ENCODE measurements around the gene ZC3H14. TPM values are rescaled to one million over a fixed set of nuclear protein-coding genes. Genes with fewer than 3 reads are reported as not detected.

ZC3H14 gene
- total and polyA plus RNA-seq, 10 of the 15 experiments (the other 5 are each of a cell fraction or from before 2014, with no cell fraction given), result 17.9 to 97.1 (median 47.6) TPM

- TF ChIP-seq, protein P1, sequence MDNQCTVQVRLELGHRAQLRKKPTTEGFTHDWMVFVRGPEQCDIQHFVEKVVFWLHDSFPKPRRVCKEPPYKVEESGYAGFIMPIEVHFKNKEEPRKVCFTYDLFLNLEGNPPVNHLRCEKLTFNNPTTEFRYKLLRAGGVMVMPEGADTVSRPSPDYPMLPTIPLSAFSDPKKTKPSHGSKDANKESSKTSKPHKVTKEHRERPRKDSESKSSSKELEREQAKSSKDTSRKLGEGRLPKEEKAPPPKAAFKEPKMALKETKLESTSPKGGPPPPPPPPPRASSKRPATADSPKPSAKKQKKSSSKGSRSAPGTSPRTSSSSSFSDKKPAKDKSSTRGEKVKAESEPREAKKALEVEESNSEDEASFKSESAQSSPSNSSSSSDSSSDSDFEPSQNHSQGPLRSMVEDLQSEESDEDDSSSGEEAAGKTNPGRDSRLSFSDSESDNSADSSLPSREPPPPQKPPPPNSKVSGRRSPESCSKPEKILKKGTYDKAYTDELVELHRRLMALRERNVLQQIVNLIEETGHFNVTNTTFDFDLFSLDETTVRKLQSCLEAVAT (IDR thresholded peaks at IDR 0.05), result no peak
- TF ChIP-seq SP1 (IDR thresholded peaks at IDR 0.05; ENCODE audit: low read depth, low read length) (no peak), SMC3 (IDR thresholded peaks at IDR 0.05; ENCODE audit: borderline replicate concordance, low read length) (peak; percentile 74), SREBF1 (IDR thresholded peaks at IDR 0.05; ENCODE audit: low read length) (no peak), SUPT20H (IDR thresholded peaks at IDR 0.05; ENCODE audit: borderline replicate concordance, control insufficient read depth, low read depth, low read length) (no peak), WRNIP1 (IDR thresholded peaks at IDR 0.05; ENCODE audit: borderline replicate concordance, low read depth, low read length) (no peak), POLR2A (IDR thresholded peaks at IDR 0.05; ENCODE audit: low read depth, low read length) (no peak), ATF7 (IDR thresholded peaks at IDR 0.05; ENCODE audit: low read depth) (no peak), YY1 (IDR thresholded peaks at IDR 0.05; ENCODE audit: low read depth, low read length) (peak; percentile 34; the same call in 1 of the 2 replicates), NFYA (IDR thresholded peaks at IDR 0.05; ENCODE audit: borderline replicate concordance, low read depth, low read length) (no peak), TBL1XR1 (IDR thresholded peaks at IDR 0.05; ENCODE audit: low read depth, low read length) (no peak), EGR1 (IDR thresholded peaks at IDR 0.05; ENCODE audit: borderline replicate concordance in 1 of 2, low read depth in 2 of 2, low read length in 2 of 2) (no peak), CREB1 (IDR thresholded peaks at IDR 0.05; ENCODE audit: low read depth) (no peak), NFYB (IDR thresholded peaks at IDR 0.05; ENCODE audit: insufficient read depth, low read depth, low read length) (no peak), ZNF24 (IDR thresholded peaks at IDR 0.05) (0 out of 2 replicates have a peak, but pooled peaks have one; percentile 18), CTCF (IDR thresholded peaks at IDR 0.05 in 2 of 3, conservative IDR thresholded peaks at IDR 0.05 in 1 of 3; ENCODE audit: control insufficient read depth in 2 of 3, extremely low read depth in 1 of 3, insufficient read depth in 1 of 3, low read depth in 3 of 3, low read length in 3 of 3) (peak; percentile 88 to 90 (median 88)), GATAD2B (conservative IDR thresholded peaks at IDR 0.05; ENCODE audit: low read depth) (peak; percentile 43; the same call in 1 of the 2 replicates), POLR2AphosphoS5 (IDR thresholded peaks at IDR 0.05; ENCODE audit: low read length) (no peak), NFXL1 (IDR thresholded peaks at IDR 0.05; ENCODE audit: borderline replicate concordance) (no peak), IRF4 (IDR thresholded peaks at IDR 0.05; ENCODE audit: low read depth, low read length) (0 out of 2 replicates have a peak, but pooled peaks have one; percentile 34), SMAD5 (IDR thresholded peaks at IDR 0.05; ENCODE audit: low read depth) (no peak), GABPA (IDR thresholded peaks at IDR 0.05; ENCODE audit: low read depth) (no peak)
These were observed 104.9 kb downstream of the ZC3H14 start (continued) for GRCh38 chr14:88667555-88668273.

Measured in GM12878 (cell line).